T-helper 1 cell treated with Interleukin-12 subunit alpha and Interleukin-12 subunit beta and Interleukin-4 antibody, amounts not matched to agents 30 ng/mL and 1 ng/mL, for 36 hours (primary cell): ENCODE measurements around the gene DYNLT4. TPM values are rescaled to one million over a fixed set of nuclear protein-coding genes. Genes with fewer than 3 reads are reported as not detected.

Experiments used
- intact Hi-C: fragments of 100-400 bp; cut with micrococcal nuclease; formaldehyde crosslinking; loops from one replicate; pipeline ENCODE4 v1.15.1; 2024
- total RNA-seq: library from RNA; stranded (reverse); gene quantifications from 2 replicates; pipeline ENCODE4 v1.2.3, GENCODE V29; 2022

The DYNLT4 gene
- total RNA-seq, result 0.46 and 0.49 TPM in 2 replicates

- intact Hi-C loops, result loop anchor here (2.0 to 5.0 kb wide), 2 partner anchors 132 to 1440 kb away; partner anchors contain the start of genes ARMH1, RAD54L and TMEM53
Observed at GRCh38 chr1:44806704-44807363, at the start of gene DYNLT4. TSS of gene DYNLT4 (minus strand) at chr1:44807351. CDS start at chr1:44806668, 683 bp downstream.

GRCh38 chr1:44855742-44856141 lies 48.6 kb upstream of the DYNLT4 start:
- intact Hi-C loops, result no loop called here

GRCh38 chr1:44854970-44855369 lies 47.8 kb upstream of the DYNLT4 start:
- intact Hi-C loops, result no loop called here

GRCh38 chr1:44853201-44853600 lies 46.0 kb upstream of the DYNLT4 start:
- intact Hi-C loops, result no loop called here

- intact Hi-C loops, result no loop called here
Observed at GRCh38 chr1:44851308-44851707, 44.2 kb upstream of the DYNLT4 start.

- intact Hi-C loops, result no loop called here
Observed at GRCh38 chr1:44849575-44850132, 42.5 kb upstream of the DYNLT4 start.

GRCh38 chr1:44848456-44849181 lies 41.5 kb upstream of the DYNLT4 start:
- intact Hi-C loops, result no loop called here

- intact Hi-C loops, result no loop called here
Observed at GRCh38 chr1:44847845-44848244, 40.7 kb upstream of the DYNLT4 start.

GRCh38 chr1:44846985-44847384 lies 39.8 kb upstream of the DYNLT4 start:
- intact Hi-C loops, result no loop called here

- intact Hi-C loops, result no loop called here
Observed at GRCh38 chr1:44842862-44843655, 35.9 kb upstream of the DYNLT4 start, which contains the start of gene PTCH2. TSS of gene PTCH2 (minus strand) at chr1:44843253. CDS start at chr1:44842932, 321 bp downstream.

- intact Hi-C loops, result no loop called here
Observed at GRCh38 chr1:44842486-44842861, 35.3 kb upstream of the DYNLT4 start.

- intact Hi-C loops, result loop anchor here (5.0 kb wide), 1 partner anchor 653 kb away; the partner anchor contains the start of gene TESK2
Observed at GRCh38 chr1:44839576-44839975, 32.4 kb upstream of the DYNLT4 start.

- intact Hi-C loops, result loop anchor here (5.0 kb wide), 1 partner anchor 654 kb away; the partner anchor contains the start of gene TESK2
Observed at GRCh38 chr1:44838294-44838693, 31.1 kb upstream of the DYNLT4 start.

- intact Hi-C loops, result loop anchor here (1.0 to 5.0 kb wide), 6 partner anchors 37 to 656 kb away; partner anchors contain the start of genes EIF2B3, HECTD3 and TESK2
Observed at GRCh38 chr1:44835738-44836675, 28.9 kb upstream of the DYNLT4 start.

GRCh38 chr1:44834328-44834727 lies 27.2 kb upstream of the DYNLT4 start:
- intact Hi-C loops, result no loop called here

- intact Hi-C loops, result no loop called here
Observed at GRCh38 chr1:44832056-44832705, 25.0 kb upstream of the DYNLT4 start.

GRCh38 chr1:44831516-44831915 lies 24.4 kb upstream of the DYNLT4 start:
- intact Hi-C loops, result no loop called here

GRCh38 chr1:44830900-44831304 lies 23.8 kb upstream of the DYNLT4 start:
- intact Hi-C loops, result no loop called here

- intact Hi-C loops, result no loop called here
Observed at GRCh38 chr1:44829506-44830384, 22.6 kb upstream of the DYNLT4 start.
